ENCODE data around the gene LSM6.

The LSM6 gene

GRCh38 chr4:146165840-146166239 is 9.7 kb upstream of the LSM6 start (continued):
- TF ChIP-seq ZNF404 (tag by site-specific recombination; IDR thresholded peaks at IDR 0.05) (no peak), YY2 (tag by site-specific recombination; IDR thresholded peaks at IDR 0.05) (no peak), BCL11A (tag by site-specific recombination; IDR thresholded peaks at IDR 0.05; ENCODE audit: low read depth) (no peak), KLF17 (tag by site-specific recombination; IDR thresholded peaks at IDR 0.05) (no peak), ZNF416 (tag by site-specific recombination; IDR thresholded peaks at IDR 0.05) (no peak), ZNF548 (tag by site-specific recombination; IDR thresholded peaks at IDR 0.05) (no peak)

DNA sequence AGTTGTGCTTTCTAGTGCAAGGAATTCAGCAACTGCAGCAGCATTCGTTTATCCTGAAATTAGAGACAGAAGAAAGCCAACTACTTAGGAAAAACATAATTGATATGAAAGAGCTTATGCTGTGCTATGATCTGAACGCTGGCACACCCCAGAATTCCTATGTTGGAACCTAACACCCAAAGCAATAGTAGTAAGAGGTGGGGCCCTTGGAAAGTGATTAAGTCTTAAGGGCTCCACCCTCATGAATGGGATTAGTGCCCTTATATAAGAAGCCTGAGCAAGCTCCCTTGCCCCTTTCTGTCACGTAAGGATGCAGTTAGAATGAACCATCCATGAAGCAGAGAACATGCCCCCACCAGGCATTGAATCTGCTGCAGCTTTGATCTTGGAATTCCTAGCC is 5.4 kb upstream of the LSM6 start:
- Histone ChIP-seq H3K9me3 (ENCODE audit: control insufficient read depth, insufficient read depth, low read depth, low read length) (no peaks in the 10 kb centered on the region), H3K4me3 (ENCODE audit: low read depth, low read length) (no peak overlapping the region), H3K4me1 (ENCODE audit: control insufficient read depth, insufficient read depth, low read length) (no peaks in the 10 kb centered on the region), H3K27ac (ENCODE audit: extremely low read depth, low read depth, low read length) (no peak overlapping the region), H3K36me3 (ENCODE audit: control insufficient read depth in 2 of 2, insufficient read depth in 1 of 2, low read length in 2 of 2) (no peaks in the 10 kb centered on the region)
- no peak for TF ChIP-seq SP3 (tag by site-specific recombination; IDR thresholded peaks at IDR 0.05)
- ChIA-PET CTCF (interaction anchor here (0.6 to 0.7 kb wide), 2 partner anchors 9 to 74 kb away, joined by 3 read pairs; no protein-coding TSS in a partner anchor), POLR2A (no interaction called here)

GRCh38 chr4:146176891-146177290 is 1.4 kb downstream of the LSM6 start:
- POLR2A ChIA-PET: no interaction called here
- H3K9me3 ChIP-seq (ENCODE audit: control insufficient read depth, insufficient read depth, low read depth, low read length): no peaks in the 10 kb centered on the region
- CTCF ChIA-PET: no interaction called here
- peak overlapping the region; percentile 4; the same call in 1 of the 2 replicates for H3K4me3 ChIP-seq (ENCODE audit: low read depth, low read length)
- H3K4me1 ChIP-seq (ENCODE audit: control insufficient read depth, insufficient read depth, low read length): no peaks in the 10 kb centered on the region
- peaks cover 0 to 6% of the 10 kb centered on the region in 2 experiments; a peak in 1 of 3 replicates for H3K36me3 ChIP-seq (ENCODE audit: control insufficient read depth in 2 of 2, insufficient read depth in 1 of 2, low read length in 2 of 2)
- TF ChIP-seq ATF2 (tag by site-specific recombination; IDR thresholded peaks at IDR 0.05; ENCODE audit: low read depth) (no peak), ZNF23 (tag by site-specific recombination; IDR thresholded peaks at IDR 0.05; ENCODE audit: borderline replicate concordance) (no peak), AEBP2 (tag by site-specific recombination; IDR thresholded peaks at IDR 0.05; ENCODE audit: borderline replicate concordance) (no peak), SETDB1 (IDR thresholded peaks at IDR 0.05; ENCODE audit: insufficient read length, low read length) (no peak), ZNF157 (tag by site-specific recombination; IDR thresholded peaks at IDR 0.05) (no peak), ZNF121 (tag by site-specific recombination; IDR thresholded peaks at IDR 0.05) (no peak), KLF8 (tag by site-specific recombination; IDR thresholded peaks at IDR 0.05) (no peak), ZNF768 (tag by site-specific recombination; IDR thresholded peaks at IDR 0.05) (no peak), ZNF777 (tag by site-specific recombination; IDR thresholded peaks at IDR 0.05; ENCODE audit: borderline replicate concordance) (no peak), ZNF621 (tag by site-specific recombination; IDR thresholded peaks at IDR 0.05) (no peak)
- TF ChIP-seq, protein P1, sequence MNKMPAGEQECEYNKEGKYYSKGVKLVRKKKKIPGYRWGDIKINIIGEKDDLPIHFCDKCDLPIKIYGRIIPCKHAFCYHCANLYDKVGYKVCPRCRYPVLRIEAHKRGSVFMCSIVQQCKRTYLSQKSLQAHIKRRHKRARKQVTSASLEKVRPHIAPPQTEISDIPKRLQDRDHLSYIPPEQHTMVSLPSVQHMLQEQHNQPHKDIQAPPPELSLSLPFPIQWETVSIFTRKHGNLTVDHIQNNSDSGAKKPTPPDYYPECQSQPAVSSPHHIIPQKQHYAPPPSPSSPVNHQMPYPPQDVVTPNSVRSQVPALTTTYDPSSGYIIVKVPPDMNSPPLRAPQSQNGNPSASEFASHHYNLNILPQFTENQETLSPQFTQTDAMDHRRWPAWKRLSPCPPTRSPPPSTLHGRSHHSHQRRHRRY (tag by site-specific recombination; IDR thresholded peaks at IDR 0.05): no peak
- H3K27ac ChIP-seq (ENCODE audit: extremely low read depth, low read depth, low read length): no peak overlapping the region
